22Rv1 (cell line): ENCODE data around the gene MGA.

Experiments used
- H3K27ac ChIP-seq: fragments of 450-650 bp; 2 replicates; pipeline ENCODE4 v1.5.1; 2017
- CTCF ChIP-seq: fragments of 450-650 bp; IDR thresholded peaks from 2 replicates; pipeline ENCODE4 v1.5.1; 2017; ENCODE audit warnings: mild to moderate bottlenecking
- ZFX ChIP-seq: fragments of 450-650 bp; IDR thresholded peaks from 2 replicates; pipeline ENCODE4 v1.6.1; 2017; ENCODE audit warnings: antibody characterized with exemption, borderline replicate concordance

The MGA gene

GRCh38 chr15:41780266-41780665, 120.1 kb downstream of the MGA start:
- no peak overlapping the region for H3K27ac ChIP-seq
- no peak for TF ChIP-seq ZFX
- TF ChIP-seq CTCF = no peak

DNA sequence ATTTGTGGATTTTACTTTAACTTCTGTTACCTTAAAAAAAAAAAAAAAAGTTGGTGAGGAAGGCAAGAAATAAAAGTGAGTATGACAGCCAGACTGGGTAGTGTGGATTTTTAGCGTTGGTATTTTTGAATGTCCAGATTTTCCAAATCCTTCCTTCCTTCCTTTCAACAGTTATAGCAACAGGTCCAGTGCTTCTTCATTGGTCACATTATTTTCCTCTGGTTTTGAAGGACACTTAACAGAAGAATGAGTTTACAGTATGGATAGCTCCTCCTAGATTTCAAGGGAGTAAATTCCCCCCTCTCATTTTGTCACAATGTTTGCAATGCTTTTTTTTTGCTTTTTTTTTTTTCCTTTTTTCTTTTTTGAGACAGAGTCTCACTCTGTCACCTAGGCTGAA, 120.5 kb downstream of the MGA start:
- H3K27ac ChIP-seq = no peak overlapping the region

GRCh38 chr15:41782371-41783282, 122.4 kb downstream of the MGA start:
- no peak overlapping the region for H3K27ac ChIP-seq
- no peak for TF ChIP-seq CTCF
- no peak for TF ChIP-seq ZFX

More for the DNA sequence above, 120.5 kb downstream of the MGA start:
- no peak for TF ChIP-seq CTCF
- no peak for TF ChIP-seq ZFX

GRCh38 chr15:41783296-41783695, 123.1 kb downstream of the MGA start:
- no peak overlapping the region for H3K27ac ChIP-seq
- TF ChIP-seq CTCF (no peak), ZFX (no peak)

GRCh38 chr15:41788262-41788661, 128.1 kb downstream of the MGA start:
- TF ChIP-seq CTCF (no peak), ZFX (no peak)
- no peak overlapping the region for H3K27ac ChIP-seq

DNA sequence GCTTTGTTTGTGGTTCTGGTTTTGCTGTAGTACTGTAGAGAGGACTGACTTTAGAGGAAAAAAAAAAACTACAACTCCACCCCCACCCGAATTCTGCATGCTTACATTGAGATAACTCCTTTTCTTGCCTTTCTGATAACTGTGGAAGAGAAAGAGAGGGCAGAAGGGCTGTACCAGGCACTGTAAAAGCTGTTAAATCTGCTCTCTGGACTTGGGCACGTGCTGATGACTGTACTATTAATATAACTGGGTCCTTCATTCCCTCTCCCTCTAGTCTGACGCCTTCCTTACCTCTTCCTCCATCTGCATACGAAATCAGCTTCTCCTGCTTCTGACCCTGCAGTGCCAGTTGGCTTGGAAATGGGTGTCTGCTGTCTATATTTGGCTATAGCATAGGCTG, 129.0 kb downstream of the MGA start:
- TF ChIP-seq ZFX (no peak), CTCF (no peak)
- H3K27ac ChIP-seq = no peak overlapping the region

GRCh38 chr15:41789662-41790061, 129.5 kb downstream of the MGA start:
- TF ChIP-seq ZFX (no peak), CTCF (no peak)
- H3K27ac ChIP-seq = no peak overlapping the region
